AG09309 (cell line): Measurements from ENCODE around the gene RDH12.
"Not testable (repeated sequence)": the region's sequence is repeated elsewhere in the genome, so short reads cannot be mapped to it uniquely, and the experiment has no call there.

Source experiments
- DNase-seq: peaks from one replicate; pipeline ENCODE4 v3.0.0-alpha.2; 2010; ENCODE audit warnings: low read depth
- H3K4me3 ChIP-seq: 2 replicates; pipeline ENCODE4 v1.5.1; 2011; ENCODE audit warnings: mild to moderate bottlenecking, low read depth, low read length, moderate library complexity; ENCODE audit not compliant: control insufficient read depth
- TF ChIP-seq, protein P1 (sequence below): IDR thresholded peaks from 2 replicates; pipeline ENCODE4 v1.5.1; 2011; ENCODE audit warnings: mild to moderate bottlenecking, low read depth, low read length, inconsistent platforms; ENCODE audit not compliant: insufficient read depth, control insufficient read depth; ENCODE audit errors: missing control alignments

The RDH12 gene

DNA sequence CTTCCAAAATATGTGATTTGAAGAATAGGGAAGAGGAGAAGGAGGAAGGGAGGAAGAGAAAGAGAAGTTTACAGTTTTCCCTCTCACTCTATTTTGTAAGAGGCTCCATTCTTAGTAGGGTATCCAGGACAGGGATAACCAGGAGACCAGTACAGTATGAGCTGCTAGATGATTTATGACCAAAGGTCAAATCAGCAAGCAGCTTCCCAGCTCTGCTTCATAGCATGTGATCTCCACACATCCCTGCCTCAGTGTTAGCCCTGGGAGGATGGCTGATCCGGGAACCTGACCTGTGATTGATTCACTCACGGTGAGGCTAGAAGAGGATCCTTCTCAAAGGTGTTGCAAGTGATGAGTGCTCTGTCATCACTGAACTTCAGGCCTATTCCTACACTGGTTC, 16.6 kb downstream of the RDH12 start:
- no peak overlapping the region for H3K4me3 ChIP-seq
- TF ChIP-seq, protein P1, sequence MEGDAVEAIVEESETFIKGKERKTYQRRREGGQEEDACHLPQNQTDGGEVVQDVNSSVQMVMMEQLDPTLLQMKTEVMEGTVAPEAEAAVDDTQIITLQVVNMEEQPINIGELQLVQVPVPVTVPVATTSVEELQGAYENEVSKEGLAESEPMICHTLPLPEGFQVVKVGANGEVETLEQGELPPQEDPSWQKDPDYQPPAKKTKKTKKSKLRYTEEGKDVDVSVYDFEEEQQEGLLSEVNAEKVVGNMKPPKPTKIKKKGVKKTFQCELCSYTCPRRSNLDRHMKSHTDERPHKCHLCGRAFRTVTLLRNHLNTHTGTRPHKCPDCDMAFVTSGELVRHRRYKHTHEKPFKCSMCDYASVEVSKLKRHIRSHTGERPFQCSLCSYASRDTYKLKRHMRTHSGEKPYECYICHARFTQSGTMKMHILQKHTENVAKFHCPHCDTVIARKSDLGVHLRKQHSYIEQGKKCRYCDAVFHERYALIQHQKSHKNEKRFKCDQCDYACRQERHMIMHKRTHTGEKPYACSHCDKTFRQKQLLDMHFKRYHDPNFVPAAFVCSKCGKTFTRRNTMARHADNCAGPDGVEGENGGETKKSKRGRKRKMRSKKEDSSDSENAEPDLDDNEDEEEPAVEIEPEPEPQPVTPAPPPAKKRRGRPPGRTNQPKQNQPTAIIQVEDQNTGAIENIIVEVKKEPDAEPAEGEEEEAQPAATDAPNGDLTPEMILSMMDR = no peak
- DNase-seq = no peak

DNA sequence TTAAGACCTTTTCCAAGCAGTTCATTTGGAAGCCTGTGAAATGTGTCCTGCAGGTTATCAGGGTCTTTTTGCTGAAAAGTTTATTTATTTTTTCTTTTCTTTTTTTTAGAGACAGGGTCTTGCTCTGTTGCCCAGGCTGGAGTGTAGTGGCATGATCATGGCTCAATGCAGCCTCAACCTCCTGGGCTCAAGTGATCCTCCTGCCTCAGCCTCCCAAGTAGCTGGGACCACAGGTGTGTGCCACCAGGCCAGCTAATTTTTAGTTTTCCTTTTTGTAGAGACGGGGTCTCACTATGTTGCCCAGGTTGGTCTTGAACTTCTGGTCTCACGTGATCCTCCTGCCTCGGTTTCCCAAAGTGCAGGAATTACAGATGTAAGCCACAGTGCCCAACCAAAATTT, 17.7 kb downstream of the RDH12 start:
- DNase-seq, H3K4me3 ChIP-seq: not testable (repeated sequence)

DNA sequence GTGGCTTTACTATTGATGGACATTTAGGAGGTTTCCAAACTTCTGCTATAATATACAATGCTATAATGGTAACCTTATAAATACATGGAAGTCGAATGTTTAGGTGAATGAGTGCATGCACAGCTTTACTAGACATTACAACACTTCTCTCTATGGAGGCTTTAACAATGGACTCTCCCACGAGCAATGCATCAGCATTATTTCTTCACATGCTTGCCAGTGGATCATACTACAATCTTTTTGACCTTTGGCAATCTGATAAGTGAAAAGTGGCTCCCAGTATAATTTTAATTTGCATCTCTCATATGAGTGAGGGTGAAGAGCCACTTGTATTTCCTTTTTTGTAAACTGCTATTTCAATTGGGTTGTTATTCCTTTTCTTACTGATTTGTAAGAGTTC, 18.2 kb downstream of the RDH12 start:
- no peak overlapping the region for H3K4me3 ChIP-seq
- TF ChIP-seq, protein P1 = no peak
- DNase-seq = no peak

DNA sequence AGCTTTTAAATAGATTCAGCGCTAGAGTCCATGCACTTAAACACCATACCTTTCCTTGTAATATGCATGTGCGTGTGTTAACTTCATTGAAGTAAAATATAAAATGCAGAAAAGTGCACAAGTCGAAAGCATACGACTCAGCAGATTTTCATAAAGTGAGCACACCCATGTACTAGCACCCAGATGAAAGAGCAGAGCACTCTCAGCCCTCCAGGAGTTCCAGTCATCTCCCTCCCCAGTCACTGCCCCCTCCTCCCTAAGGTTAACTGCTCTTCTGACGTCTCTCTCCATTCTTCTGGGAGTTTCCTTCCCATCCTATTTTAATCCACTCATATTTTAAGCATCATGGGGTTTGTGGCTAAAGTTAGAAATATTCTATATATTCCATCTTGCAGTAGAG, 20.2 kb downstream of the RDH12 start:
- no peak for DNase-seq
- TF ChIP-seq, protein P1 = no peak
- H3K4me3 ChIP-seq = no peak overlapping the region

DNA sequence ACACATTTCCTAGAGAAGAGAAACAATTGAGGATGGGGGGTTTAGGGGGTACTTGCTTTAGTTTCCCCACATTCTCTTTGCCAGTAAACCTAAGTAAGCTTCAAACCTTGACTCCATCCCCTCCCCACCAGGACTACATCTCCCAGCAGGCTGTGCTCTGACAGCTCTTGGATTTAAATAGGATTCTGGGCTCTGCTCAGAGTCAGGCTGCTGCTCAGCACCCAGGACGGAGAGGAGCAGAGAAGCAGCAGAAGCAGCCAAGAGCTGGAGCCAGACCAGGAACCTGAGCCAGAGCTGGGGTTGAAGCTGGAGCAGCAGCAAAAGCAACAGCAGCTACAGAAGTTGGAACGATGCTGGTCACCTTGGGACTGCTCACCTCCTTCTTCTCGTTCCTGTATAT, 20.6 kb downstream of the RDH12 start:
- TF ChIP-seq, protein P1 = no peak
- no peak for DNase-seq
- H3K4me3 ChIP-seq = no peak overlapping the region

DNA sequence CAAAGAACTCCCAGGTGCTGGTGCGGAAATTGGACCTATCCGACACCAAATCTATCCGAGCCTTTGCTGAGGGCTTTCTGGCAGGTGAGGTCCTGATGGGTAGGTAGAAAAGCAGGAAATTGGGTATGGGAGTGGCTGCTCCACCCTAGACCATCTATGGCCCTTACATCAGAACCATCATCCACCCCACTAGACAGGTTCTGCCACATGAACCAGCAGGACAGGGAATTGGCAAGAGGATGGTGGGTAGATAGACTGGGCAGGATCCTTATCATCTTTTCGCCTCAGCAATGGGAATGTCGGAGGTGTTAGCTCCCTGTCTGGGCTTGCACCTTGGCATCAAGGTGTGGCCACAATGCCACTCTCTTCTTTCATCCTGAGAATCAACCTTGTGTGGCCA, 23.5 kb downstream of the RDH12 start:
- TF ChIP-seq, protein P1 = no peak
- no peak for DNase-seq
- no peak overlapping the region for H3K4me3 ChIP-seq

DNA sequence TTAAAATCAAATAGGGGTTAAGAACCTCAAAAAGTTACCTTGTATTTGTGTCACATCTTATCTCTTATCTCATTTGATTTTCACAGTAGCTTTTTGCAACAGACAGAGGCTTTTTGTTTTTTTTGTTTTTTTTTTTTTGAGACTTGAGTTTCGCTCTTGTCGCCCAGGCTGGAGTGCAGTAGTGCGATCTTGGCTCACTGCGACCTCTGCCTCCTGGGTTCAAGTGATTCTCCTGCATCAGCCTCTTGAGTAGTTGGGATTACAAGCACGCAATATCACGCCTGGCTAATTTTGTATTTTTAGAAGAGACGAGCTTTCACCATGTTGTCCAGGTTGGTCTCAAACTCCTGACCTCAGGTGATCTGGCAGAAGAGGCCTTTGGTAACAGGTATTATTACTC, 25.7 kb downstream of the RDH12 start:
- no peak for DNase-seq
- no peak overlapping the region for H3K4me3 ChIP-seq
- TF ChIP-seq, protein P1 = no peak
